ENCODE data around the gene PTPRN2. TPM values are rescaled to one million over a fixed set of nuclear protein-coding genes. Genes with fewer than 3 reads are reported as not detected.

The PTPRN2 gene
- total and polyA plus RNA-seq, 2 of the 13 experiments (the other 11 are each of a cell fraction or from before 2014, with no cell fraction given): 2.5 to 24.2 TPM

GRCh38 chr7:157503229-157503628, 1084.4 kb downstream of the PTPRN2 start (continued):
- TF ChIP-seq ZBTB43 (CRISPR knock-in tag; conservative IDR thresholded peaks at IDR 0.05) (no peak), ZBTB7A (CRISPR knock-in tag; IDR thresholded peaks at IDR 0.05) (no peak), KAT2B (IDR thresholded peaks at IDR 0.05; ENCODE audit: borderline replicate concordance, low read depth, low read length) (no peak), GABPB1 (CRISPR knock-in tag; IDR thresholded peaks at IDR 0.05) (no peak), HOXA9 (CRISPR knock-in tag; IDR thresholded peaks at IDR 0.05; ENCODE audit: borderline replicate concordance) (no peak)

- H3K36me3 ChIP-seq (replicated peaks in 1 of 2; ENCODE audit: control insufficient read depth in 1 of 2, insufficient read depth in 2 of 2, low read length in 2 of 2): no peaks in the 10 kb centered on the region
- no peak overlapping the region for H3K9ac ChIP-seq (ENCODE audit: insufficient read depth, low read depth, low read length)
- TF ChIP-seq, protein P1, sequence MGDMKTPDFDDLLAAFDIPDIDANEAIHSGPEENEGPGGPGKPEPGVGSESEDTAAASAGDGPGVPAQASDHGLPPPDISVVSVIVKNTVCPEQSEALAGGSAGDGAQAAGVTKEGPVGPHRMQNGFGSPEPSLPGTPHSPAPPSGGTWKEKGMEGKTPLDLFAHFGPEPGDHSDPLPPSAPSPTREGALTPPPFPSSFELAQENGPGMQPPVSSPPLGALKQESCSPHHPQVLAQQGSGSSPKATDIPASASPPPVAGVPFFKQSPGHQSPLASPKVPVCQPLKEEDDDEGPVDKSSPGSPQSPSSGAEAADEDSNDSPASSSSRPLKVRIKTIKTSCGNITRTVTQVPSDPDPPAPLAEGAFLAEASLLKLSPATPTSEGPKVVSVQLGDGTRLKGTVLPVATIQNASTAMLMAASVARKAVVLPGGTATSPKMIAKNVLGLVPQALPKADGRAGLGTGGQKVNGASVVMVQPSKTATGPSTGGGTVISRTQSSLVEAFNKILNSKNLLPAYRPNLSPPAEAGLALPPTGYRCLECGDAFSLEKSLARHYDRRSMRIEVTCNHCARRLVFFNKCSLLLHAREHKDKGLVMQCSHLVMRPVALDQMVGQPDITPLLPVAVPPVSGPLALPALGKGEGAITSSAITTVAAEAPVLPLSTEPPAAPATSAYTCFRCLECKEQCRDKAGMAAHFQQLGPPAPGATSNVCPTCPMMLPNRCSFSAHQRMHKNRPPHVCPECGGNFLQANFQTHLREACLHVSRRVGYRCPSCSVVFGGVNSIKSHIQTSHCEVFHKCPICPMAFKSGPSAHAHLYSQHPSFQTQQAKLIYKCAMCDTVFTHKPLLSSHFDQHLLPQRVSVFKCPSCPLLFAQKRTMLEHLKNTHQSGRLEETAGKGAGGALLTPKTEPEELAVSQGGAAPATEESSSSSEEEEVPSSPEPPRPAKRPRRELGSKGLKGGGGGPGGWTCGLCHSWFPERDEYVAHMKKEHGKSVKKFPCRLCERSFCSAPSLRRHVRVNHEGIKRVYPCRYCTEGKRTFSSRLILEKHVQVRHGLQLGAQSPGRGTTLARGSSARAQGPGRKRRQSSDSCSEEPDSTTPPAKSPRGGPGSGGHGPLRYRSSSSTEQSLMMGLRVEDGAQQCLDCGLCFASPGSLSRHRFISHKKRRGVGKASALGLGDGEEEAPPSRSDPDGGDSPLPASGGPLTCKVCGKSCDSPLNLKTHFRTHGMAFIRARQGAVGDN (CRISPR knock-in tag; IDR thresholded peaks at IDR 0.05): peak; percentile 52
- TF ChIP-seq MNT (IDR thresholded peaks at IDR 0.05): peak; percentile 43; the same call in 1 of the 2 replicates
- TF ChIP-seq ZNF616 (CRISPR knock-in tag; IDR thresholded peaks at IDR 0.05; ENCODE audit: low read depth): no peak
- peak; percentile 97 for TF ChIP-seq ZNF333 (CRISPR knock-in tag; IDR thresholded peaks at IDR 0.05; ENCODE audit: borderline replicate concordance)
- no peak for TF ChIP-seq CBX5 (CRISPR knock-in tag; IDR thresholded peaks at IDR 0.05; ENCODE audit: borderline replicate concordance)
- 0 out of 2 replicates have a peak, but pooled peaks have one; percentile 7 for TF ChIP-seq CREB1 (IDR thresholded peaks at IDR 0.05)
- no peak for TF ChIP-seq CREB1 (CRISPR knock-in tag; IDR thresholded peaks at IDR 0.05)
- no peak for TF ChIP-seq RNF219 (CRISPR knock-in tag; IDR thresholded peaks at IDR 0.05)
- peak; percentile 77 for TF ChIP-seq MAX (IDR thresholded peaks at IDR 0.05)
- in situ Hi-C loops (cut with HindIII; ENCODE audit: extremely low pct_ligation_motif_present, low pct_unique_long_range_greater_than_20kb): no loop called here
- WGBS (ENCODE audit: low lambda C conversion rate): 41% methylated on average over 9 of the region's 12 CpGs
- no TSS peak for BruUV-seq (replicated peaks)
- no peak for DNase-seq (ENCODE audit: low spot score)
- no peak overlapping the region for H3K4me2 ChIP-seq (ENCODE audit: low read depth, low read length)
- peaks cover 3 to 35% of the 10 kb centered on the region in 2 experiments for H3K27me3 ChIP-seq (ENCODE audit: control insufficient read depth in 1 of 2, insufficient read depth in 2 of 2, low read length in 2 of 2)
- 0 out of 2 replicates have a peak, but pooled peaks cover 3% of the 10 kb centered on the region for H4K20me1 ChIP-seq (ENCODE audit: insufficient read depth, low read length)
- POLR2A ChIA-PET: no interaction called here
- H3K9me3 ChIP-seq (ENCODE audit: low read length): no peaks in the 10 kb centered on the region
- H3K4me1 ChIP-seq (ENCODE audit: insufficient read depth, low read length): no peaks in the 10 kb centered on the region
- CTCF ChIA-PET (ENCODE audit: low intra/inter-chr PET ratio, low total read pairs): no interaction called here
- H3K4me3 ChIP-seq (replicated peaks in 1 of 3; ENCODE audit: insufficient read depth in 1 of 3, low read depth in 2 of 3, low read length in 3 of 3): no peak overlapping the region
- no peak overlapping the region for H2AFZ ChIP-seq (ENCODE audit: low read length)
- intact Hi-C loops (cut with micrococcal nuclease; ENCODE audit: unreplicated experiment): no loop called here
- ATAC-seq: peak; percentile 58
- no peak for FAIRE-seq
- no peaks in the 10 kb centered on the region for H3K79me2 ChIP-seq (ENCODE audit: insufficient read depth, low read length)
- H3K27ac ChIP-seq (ENCODE audit: extremely low read length, insufficient read depth, low read length): no peak overlapping the region
These were observed 1084.9 kb downstream of the PTPRN2 start for GRCh38 chr7:157502701-157503111.
